ENCODE results near the gene DLG3. TPM values are rescaled to one million over a fixed set of nuclear protein-coding genes. Genes with fewer than 3 reads are reported as not detected.

DLG3 gene
- total and polyA plus RNA-seq, 10 of the 15 experiments (the other 5 are each of a cell fraction or from before 2014, with no cell fraction given) = 1.3 to 32.2 (median 3.9) TPM

DNA sequence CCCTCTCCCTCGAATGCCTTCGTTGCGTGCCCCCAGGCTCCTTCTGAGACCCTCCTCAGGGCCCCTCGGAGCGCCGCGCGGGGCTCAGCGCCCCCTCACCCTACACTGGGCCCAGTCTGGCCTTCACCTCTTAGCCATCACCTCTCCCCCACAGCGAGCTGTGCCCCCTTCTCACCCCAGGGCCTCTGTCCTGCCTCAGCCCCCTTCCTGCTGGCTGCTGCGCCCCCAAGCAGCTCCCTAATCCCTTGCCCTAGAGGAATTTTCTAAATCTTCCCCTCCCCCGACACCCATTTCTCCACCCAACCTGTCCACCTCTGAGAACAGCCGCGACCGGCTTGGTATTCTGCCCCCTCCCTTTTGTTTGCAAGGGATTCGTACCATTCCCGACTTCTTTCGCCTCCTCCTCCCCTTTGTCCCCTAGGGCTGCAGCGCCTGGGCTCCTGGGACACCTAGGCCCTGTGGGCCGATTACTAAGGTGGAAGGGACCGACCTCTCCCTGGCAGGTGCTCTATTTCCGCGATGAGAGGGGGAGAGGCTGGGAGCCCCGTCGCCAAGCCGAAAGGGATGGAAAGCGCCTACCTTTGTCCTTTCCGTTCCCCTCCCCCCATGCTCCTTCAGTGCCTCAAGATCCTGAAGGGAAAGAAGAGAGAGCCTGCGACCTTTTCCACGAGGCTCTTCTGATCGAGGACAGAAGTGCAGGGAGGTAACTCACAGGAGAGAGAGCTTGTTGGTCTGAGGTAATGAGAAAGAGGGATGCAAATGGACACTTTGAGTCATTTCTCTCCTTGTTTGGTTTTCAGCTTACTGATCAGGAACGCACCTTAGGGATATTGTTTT lies 10.9 kb downstream of the DLG3 start (continued):
- TF ChIP-seq EGR1 (IDR thresholded peaks at IDR 0.05; ENCODE audit: borderline replicate concordance in 1 of 2, low read depth in 2 of 2, low read length in 2 of 2) = no peak

- Histone ChIP-seq H3K27me3 (replicated peaks in 1 of 2; ENCODE audit: control insufficient read depth in 2 of 2, insufficient read depth in 2 of 2, low read length in 1 of 2) (no peaks in the 10 kb centered on the region), H3K4me3 (peak overlapping the region; percentile 61), H4K20me1 (ENCODE audit: control insufficient read depth, insufficient read depth) (no peaks in the 10 kb centered on the region), H3K9me3 (replicated peaks; ENCODE audit: control insufficient read depth, insufficient read depth, low read length) (no peaks in the 10 kb centered on the region), H3K4me1 (ENCODE audit: control insufficient read depth, insufficient read depth, low read length) (peaks cover 12% of the 10 kb centered on the region), H3K79me2 (ENCODE audit: control insufficient read depth, insufficient read depth, low read length) (no peaks in the 10 kb centered on the region), H3K4me2 (ENCODE audit: control insufficient read depth, insufficient read depth) (peak overlapping the region; percentile 10), H3K27ac (ENCODE audit: control insufficient read depth, insufficient read depth) (no peak overlapping the region), H2AFZ (ENCODE audit: control insufficient read depth, low read depth, low read length) (no peak overlapping the region), H3K9ac (ENCODE audit: control insufficient read depth, insufficient read depth, low read length) (no peak overlapping the region), H3K36me3 (ENCODE audit: control insufficient read depth in 2 of 2, insufficient read depth in 2 of 2, low read length in 1 of 2) (no peaks in the 10 kb centered on the region)
- no TSS peak for BruUV-seq (replicated peaks)
- CTCF ChIA-PET = interaction anchor here (0.9 to 2.2 kb wide), 6 partner anchors 8 to 209 kb away, joined by 3 to 10 read pairs (median 3); no protein-coding TSS in a partner anchor
- WGBS (ENCODE audit: insufficient coverage, insufficient replicate concordance, low lambda C conversion rate, missing lambda C conversion rate) = 38% methylated on average over 2 of the region's 2 CpGs
- FAIRE-seq (no peak), DNase-seq (ENCODE audit: low read depth, low spot score) (no peak), ATAC-seq (peak; percentile 6)
- in situ Hi-C loops (cut with MboI) = loop anchor here (10.0 kb wide), 1 partner anchor 209 kb away; no protein-coding TSS in a partner anchor
- RAD21 ChIA-PET (ENCODE audit: unreplicated experiment) = interaction anchor here (1.3 kb wide), 1 partner anchor 23 kb away, joined by 3 read pairs; no protein-coding TSS in a partner anchor
- POLR2A ChIA-PET = interaction anchor here (0.8 to 1.2 kb wide), 2 partner anchors 18 to 19 kb away, joined by 4 read pairs; no protein-coding TSS in a partner anchor
- intact Hi-C loops (cut with micrococcal nuclease; ENCODE audit: unreplicated experiment) = loop anchor here (2.0 kb wide), 1 partner anchor 15 kb away; no protein-coding TSS in a partner anchor
- TF ChIP-seq GATAD2B (conservative IDR thresholded peaks at IDR 0.05; ENCODE audit: low read depth) = no peak
- TF ChIP-seq SRF (IDR thresholded peaks at IDR 0.05; ENCODE audit: low read depth in 2 of 2, low read length in 2 of 2) = no peak
- TF ChIP-seq SUZ12 (IDR thresholded peaks at IDR 0.05; ENCODE audit: unreplicated experiment) = no peak
- 0 out of 2 replicates have a peak, but pooled peaks have one; percentile 5 for TF ChIP-seq ATF2 (IDR thresholded peaks at IDR 0.05; ENCODE audit: low read length)
- SMC1A ChIA-PET (ENCODE audit: uncharacterized antibody, unreplicated experiment) = interaction anchor here (0.9 to 1.4 kb wide), 4 partner anchors 20 to 98 kb away, joined by 3 to 5 read pairs (median 4); no protein-coding TSS in a partner anchor
These were observed 11.6 kb downstream of the DLG3 start for GRCh38 chrX:70456256-70456655.
